COR-L47 (cell line): ENCODE measurements around the gene PSRC1.
"Not testable (repeated sequence)": the region's sequence is repeated elsewhere in the genome, so short reads cannot be mapped to it uniquely, and the experiment has no call there.

Experiments used
- DNase-seq: peaks from one replicate; lab custom pipeline; 2025; lab: John Stamatoyannopoulos, UW

The PSRC1 gene

DNA sequence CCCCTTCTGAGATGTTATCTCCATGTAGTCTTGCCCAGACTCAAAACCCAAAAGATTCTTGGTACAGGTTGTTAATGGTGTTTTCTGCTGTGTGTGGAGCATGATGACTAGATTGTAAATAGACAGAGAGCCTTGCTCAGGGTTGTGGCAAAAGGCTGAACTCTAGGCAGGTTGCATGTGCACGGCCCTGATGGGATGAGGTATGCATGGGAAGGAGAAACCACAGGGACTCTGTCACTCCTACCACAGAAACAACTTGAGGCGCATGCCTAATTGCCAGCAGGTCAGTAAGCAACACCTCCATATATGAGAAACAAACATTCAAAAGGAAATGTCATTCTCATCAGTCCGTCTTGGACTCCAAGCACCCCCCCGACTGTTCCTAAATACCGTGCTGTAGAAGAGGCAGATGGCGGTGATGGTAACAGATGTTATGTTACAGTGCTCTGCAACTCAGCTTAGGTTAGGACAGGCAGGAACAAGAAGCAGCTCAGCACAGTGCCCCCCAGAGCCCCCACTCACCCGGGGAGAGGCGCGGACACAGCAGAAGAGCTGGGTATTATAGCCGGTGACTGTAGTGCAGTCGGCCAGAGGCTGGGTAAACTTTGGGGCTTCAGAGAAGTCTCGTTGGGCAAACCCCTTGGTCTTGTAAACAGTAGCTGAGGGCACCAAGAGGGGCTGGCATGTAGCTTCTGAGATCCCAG, 12.9 kb upstream of the PSRC1 start:
- no peak for DNase-seq

DNA sequence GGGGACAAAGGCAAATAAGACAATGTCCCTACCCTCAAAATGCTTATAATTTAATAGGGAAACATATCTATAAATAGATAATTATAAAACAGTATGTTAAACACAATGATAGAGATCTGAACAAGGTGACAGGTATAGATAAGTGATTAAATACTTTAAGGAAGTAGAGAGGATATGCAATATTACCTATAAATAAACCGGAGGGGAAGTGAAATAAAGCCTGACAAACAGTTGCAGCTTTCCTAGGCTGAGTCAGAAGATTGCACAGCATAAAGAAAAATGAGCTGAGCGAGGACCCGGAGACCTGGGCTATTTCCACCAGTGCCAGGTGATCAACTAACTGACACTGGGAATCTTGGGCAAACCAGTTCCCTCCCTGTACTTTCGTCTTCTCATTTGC, 11.5 kb upstream of the PSRC1 start:
- DNase-seq, result no peak

DNA sequence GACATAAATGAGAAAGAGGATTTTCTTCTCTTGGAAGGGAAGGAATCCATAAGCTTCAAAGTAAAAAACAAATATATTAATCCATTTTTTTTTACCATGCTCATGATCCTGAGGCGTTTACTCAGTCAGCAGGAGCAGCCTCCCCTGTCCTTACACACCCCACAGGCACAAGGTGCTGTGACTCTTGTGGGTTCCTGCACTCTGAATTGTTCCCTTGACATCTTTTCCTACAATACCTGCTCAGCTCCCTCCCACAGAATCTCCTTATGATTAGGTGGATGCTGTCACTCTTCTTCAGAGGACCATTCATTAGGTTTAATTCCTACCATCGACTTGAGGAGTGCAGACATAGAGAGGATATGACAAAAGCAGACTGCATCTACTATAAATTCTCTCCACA, 10.1 kb upstream of the PSRC1 start:
- DNase-seq, result no peak

DNA sequence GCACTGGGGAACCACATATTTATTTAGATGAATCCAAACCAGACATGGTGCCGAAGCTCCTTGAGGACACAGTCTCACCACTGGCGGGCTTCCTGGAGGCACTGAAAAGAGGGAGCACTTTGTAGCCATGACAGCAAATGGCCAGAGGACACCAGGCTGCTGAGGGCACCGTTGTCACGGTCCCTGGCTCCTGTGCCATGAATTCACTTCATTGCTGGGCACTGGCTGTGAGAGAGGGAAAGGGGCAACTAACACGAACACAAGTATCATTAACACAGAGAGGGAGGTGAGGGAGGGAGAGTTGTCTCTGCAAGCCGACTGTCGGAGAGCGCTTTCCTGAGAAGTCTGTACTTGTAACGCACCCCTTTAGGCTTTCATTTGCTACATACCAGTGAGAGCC, 9.4 kb upstream of the PSRC1 start:
- no peak for DNase-seq

DNA sequence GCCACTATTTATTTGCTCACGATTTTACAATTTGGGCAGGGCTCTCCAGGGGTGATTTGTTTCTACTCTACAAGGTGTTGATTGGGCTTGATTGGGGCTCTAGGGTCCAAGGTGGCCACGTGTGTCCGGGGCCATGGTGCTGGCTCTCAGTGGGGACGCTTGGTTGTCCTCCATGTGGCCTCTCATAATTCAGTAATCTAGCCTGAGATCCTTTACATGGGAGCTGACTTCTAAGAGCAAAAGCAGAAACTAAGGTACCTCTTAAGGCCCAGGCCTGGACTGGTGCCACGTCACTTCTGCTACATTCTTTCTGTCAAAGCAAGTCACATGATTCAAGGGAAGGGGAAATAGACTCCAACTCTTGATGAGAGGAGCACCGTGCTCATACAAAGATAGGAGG, 8.1 kb upstream of the PSRC1 start:
- DNase-seq, result no peak

DNA sequence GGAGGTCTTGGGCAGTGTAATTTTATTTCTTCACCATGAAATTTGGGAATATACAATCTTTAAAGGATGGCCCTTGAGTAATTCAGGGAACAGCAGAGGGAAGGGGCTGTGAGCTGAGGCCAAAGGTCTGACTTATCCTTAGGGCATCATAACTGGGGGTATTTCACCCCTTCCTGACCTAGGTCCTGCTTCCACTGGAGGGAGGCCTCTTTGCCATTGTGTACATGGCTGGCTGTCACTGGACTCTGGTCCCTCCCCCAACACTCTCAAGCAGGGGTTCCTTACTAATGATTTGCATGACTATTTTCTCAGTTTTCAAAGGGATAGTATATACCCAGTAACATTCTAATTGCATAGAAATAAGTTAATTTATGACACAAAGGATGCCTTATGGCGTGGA, 7.2 kb upstream of the PSRC1 start:
- no peak for DNase-seq

DNA sequence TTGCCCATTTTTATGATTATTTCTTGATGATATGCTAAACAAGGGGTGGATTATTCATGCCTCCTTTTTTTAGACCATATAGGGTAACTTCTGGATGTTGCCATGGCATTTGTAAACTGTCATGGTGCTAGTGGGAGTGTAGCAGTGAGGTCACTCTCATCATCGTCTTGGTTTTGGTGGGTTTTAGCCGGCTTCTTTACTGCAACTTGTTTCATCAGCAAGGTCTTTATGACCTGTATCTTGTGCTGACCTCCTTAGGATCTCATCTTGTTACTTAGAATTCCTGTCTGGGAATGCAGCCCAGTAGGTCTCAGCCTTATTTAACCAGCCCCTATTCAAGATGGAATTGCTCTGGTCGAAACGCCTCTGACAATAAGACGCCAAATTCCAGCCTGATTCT, 3.8 kb upstream of the PSRC1 start:
- DNase-seq, result not testable (repeated sequence)

DNA sequence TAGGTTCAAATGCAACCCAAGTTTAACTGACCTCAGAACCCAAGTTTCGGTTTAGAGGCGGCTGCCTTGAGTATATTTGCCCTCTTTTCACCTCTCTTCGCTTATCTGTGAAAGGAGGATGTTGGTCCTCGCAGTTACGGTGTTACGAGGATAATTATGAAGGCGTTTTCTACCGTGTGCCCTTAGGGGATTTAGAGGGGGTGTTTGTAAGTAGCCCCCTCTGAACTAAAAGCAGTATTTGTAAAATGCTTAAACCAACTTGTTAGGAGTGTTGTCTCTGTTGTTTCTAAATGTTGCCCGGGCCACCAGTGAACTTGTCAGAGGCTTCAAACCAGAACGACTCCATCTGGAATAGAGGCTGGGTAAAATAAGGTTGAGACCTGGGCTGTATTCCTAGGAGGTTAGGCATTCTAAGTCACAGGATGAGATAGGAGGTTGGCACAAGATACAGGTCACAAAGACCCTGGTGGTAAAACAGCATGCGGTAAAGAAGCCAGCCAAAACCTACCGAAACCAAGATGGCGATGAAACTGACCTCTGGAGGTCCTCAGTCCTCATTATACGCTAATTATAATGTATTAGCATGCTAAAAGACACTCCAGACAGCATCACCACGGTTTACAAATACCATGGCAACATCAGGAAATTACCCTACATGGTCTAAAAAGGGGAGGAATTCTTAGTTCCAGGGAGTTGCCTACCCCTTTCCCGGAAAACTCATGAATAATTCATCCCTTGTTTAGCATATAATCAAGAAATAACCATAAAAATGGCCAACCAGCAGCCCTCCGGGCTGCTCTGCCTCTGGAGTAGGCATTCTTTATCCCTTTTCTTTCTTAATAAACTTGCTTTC, 1.0 kb upstream of the PSRC1 start:
- DNase-seq, result no peak

DNA sequence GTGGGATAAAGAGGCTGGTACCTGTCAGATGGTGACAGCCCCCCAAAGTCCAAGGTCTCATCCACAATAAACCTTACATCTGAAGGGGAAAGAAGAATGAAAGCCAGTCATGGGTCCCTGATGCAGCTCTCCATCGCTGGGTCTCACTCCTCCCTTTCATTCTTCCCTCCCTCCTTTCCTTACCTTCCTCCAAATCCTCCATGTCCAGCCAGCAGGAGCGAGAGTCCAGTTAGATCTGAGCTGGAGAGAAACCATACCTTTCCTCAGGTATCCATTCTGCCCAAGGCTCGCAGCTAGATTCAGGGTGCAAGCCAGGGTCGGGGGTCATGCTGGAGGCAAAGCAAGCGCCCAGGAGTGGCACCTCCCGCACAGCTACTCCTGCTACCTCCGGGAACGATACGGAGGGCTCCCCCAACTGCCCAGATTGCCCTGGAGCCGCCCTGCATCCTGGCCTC, 421 bp downstream of the PSRC1 start:
- DNase-seq, result no peak

DNA sequence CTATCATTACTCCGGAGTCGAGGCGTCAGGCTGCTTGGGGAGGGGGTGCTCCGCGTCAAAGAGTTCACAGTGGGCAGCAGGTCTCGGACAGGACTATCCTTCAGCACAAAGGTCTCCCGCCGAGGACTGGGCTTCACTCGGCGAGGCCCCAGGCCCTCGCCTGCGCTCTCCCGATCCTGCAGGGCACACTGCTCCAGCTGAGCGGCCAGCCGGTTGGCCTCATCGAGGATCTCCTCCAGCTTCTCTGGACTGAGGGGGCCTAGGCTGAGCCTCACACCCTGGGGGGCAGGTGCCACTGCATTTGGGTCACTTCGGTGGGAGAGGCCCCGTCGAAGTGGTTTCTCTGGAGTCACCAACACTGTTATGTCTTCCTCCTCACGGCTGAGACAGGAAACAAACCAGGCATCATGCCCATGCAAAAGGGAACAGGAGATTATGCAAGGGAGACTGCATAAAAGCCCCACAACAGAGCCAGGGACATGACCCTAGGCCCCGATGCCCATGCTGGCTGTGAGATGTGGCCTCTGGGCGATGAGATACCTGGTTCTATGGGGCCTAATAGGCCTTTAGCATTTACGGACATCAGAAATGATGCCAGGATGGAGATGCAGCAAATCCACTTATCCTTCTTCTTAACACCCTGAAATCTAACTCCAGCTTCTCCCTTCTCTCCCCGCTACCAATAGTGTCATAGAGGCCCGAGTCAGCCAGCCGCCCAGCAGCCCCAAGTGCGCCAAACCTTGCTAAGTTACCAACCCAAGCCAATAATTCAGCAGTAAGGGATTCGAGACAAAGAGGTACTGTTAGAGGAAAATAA, 1.1 kb downstream of the PSRC1 start:
- DNase-seq, result no peak

DNA sequence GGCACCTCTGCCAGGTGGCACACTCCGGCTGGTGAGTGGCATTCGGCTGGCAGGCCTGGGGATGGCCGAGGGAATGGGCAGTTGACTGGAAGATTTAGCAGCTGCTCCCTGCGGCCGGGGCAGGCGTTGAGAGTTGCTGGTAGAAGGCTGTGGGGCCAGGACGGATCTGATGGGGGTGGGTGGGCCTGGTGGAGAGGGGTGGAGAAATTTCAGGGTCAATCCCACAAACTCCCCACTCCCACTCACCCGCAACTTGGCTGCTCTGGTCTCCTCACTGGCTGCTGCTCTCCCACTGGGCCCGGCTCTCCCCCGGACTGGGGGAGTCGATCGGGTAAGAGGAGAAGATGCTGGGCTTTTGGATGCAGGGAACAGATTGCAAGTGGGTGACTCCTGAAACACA, 2.1 kb downstream of the PSRC1 start:
- no peak for DNase-seq

DNA sequence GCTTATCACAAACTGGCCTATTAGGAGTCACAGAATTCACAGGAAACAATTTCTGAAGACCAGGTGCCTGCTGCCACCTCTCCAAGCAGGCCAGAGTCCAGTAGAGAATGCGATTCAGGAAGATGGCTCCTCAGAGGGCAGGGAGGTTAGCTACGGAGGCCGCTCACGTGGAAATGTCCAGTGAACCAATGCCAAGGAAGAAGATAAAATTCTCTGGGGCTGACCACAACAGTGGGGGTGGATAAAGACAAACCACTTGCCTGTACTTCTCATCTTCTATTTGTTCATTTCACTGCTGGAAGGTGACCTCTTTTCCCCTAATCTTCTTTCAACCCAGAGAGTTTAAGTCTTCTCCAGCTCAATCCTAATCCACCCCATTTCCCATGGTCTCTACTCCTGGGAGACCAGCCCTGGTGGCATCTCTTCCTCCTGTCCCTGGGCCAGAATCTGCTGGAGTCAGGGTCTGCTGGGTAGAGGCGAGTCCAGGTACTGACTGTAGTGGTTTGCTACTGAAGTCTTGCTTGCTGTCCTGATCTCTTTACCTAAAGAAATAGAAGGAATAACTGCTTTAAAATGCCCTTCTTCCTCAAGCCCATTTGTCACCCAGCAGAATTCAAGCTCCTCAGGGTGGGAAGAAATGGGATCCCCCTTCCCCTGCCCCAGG, 3.2 kb downstream of the PSRC1 start:
- DNase-seq, result no peak

DNA sequence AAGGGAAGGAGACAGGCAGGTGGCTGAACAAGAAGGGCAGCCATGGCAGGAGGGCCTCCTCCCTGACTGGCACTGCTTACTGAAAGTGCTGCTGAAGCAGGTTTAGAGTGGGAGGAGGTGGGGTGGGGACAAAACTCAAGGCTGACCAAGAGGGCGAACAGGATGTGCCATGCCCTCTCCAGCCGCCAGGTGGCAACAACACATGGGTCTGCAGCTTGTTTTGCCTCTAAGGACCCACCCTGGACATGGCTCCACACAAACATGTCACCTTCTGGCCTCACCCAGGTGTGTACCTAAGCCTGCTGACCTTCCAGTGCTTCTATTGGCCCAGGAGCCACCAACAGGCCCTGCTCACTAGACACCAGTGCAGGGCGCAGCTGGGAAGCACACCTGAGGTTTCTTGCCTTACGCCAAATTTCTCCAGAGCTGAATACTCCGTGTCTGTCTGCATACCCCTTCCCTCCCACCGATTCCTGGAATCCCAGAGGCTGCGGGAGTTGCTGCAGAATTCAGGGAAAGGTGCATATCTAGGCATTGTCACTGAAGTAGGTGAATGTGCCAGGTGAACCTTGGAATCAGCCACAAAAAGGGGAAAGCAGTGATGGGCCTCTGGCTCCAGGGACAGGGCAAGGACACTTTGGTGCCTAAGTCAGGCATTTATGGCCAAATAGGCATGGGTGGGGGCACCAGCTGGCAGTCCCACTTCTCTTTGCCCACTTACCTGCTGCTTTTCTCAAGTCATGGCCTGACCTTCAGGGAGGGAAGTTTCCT, 5.3 kb downstream of the PSRC1 start:
- peak; percentile 57 for DNase-seq

DNA sequence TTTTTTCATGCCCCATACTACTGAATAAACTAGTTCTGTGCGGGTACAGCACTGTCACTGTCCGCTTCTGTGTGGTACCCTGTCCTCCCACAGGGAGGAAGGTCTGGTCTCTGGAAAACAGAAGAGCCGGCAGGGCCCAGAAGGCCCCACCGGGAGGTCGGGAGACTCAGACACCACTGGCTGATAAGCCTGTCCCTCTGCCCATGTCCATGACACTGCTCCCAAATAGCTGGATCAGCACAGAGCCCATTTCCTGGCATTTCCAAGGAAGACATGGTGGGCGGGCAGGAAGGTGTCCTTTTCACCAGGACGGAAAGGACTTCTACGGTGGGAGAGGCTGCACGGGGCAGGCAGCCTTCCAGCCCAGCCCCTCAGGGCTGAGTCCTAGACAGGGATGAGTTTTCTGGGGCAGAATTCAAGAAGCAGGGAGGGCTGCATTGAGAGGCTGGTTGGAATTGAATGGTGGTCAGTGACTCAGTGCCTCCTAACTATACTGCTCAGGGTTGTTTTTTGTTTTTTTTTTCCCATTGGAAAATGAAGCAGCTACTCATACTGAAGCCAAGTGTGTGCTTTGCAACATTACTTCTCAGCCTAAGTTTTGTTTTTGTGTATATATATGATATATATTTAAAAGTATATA, 7.1 kb downstream of the PSRC1 start:
- no peak for DNase-seq

DNA sequence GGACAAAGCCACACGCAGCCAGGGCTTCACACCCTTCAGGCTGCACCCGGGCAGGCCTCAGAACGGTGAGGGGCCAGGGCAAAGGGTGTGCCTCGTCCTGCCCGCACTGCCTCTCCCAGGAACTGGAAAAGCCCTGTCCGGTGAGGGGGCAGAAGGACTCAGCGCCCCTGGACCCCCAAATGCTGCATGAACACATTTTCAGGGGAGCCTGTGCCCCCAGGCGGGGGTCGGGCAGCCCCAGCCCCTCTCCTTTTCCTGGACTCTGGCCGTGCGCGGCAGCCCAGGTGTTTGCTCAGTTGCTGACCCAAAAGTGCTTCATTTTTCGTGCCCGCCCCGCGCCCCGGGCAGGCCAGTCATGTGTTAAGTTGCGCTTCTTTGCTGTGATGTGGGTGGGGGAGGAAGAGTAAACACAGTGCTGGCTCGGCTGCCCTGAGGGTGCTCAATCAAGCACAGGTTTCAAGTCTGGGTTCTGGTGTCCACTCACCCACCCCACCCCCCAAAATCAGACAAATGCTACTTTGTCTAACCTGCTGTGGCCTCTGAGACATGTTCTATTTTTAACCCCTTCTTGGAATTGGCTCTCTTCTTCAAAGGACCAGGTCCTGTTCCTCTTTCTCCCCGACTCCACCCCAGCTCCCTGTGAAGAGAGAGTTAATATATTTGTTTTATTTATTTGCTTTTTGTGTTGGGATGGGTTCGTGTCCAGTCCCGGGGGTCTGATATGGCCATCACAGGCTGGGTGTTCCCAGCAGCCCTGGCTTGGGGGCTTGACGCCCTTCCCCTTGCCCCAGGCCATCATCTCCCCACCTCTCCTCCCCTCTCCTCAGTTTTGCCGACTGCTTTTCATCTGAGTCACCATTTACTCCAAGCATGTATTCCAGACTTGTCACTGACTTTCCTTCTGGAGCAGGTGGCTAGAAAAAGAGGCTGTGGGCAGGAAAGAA, 8.1 kb downstream of the PSRC1 start:
- peak; percentile 58 for DNase-seq

DNA sequence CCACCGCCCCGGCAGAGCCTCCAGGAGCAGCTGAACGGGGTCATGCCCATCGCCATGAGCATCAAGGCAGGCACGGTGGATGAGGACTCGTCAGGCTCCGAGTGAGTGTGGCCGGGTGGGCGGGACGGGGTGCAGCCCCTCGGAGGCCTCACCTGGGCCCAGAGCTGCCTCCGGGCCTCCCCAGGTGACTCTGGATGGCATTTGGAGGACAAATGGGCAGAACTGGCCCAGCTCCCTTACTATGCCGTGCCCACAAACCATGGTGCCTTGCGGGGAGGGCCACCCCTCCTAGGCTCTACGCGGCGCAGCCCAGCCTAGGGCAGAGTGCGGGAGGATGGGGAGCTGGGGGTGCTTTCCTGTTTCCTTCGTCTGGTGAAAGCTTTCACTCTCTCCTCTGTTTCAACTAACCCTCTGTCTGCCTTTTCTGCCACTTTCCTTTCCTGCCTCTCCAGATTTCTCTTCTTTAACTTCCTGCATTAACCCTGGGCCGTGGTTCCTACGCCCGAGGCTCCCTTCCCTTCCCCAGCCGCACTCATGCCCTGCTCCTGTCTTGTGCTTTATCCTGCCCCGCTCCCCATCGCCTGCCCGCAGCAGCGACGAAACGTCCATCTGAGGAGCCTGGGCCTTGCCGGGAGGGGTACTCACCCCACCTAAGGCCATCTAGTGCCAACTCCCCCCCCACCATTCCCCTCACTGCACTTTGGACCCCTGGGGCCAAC, 9.2 kb downstream of the PSRC1 start:
- no peak for DNase-seq

DNA sequence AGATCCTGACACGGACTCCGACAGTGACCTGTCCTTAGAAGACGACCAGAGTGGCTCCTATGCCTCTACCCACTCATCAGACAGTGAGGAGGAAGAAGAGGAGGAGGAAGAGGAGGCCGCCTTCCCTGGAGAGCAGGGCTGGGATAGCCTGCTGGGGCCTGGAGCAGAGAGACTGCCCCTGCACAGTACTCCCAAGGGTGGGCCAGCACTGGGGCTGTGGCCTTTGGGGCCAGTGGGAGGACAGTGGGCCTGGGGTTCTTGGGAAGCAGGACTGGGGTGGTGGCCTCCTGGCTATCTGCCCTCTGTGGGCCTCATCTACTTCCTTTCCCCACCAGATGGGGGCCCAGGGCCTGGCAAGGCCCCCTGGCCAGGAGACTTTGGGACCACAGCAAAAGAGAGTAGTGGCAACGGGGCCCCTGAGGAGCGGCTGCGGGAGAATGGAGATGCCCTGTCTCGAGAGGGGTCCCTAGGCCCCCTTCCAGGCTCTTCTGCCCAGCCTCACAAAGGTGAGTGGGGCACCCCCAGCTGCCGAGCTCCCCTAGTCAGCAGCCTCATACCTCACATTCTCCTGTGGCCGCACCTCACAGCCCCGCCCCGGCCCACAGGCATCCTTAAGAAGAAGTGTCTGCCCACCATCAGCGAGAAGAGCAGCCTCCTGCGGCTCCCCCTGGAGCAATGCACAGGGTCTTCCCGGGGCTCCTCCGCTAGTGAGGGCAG, 10.0 kb downstream of the PSRC1 start:
- no peak for DNase-seq
